Measurements from ENCODE around the gene KLHL29.

DNA sequence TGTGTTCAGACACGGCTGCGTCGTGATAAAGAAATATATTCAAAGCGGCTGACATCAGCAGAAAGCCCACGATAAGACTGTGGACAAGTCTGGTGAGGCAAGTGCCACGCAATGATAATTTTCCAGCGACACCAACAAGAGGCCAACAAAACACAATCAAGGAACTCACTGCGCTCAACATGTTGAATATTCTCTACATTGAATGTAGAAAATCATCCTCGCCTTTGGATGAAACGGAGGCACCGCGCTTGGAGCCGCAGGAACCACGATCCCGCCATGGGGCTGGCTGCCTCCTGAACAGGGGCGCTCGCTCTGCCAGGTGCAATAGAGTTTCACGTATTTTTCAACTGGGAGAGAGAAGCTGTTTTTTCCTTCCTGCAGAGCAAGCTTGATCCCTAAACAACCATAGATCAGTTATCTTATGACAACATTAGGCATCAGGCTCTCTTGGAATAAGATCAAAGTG, 321.7 kb downstream of the KLHL29 start:
- TF ChIP-seq, protein P1, sequence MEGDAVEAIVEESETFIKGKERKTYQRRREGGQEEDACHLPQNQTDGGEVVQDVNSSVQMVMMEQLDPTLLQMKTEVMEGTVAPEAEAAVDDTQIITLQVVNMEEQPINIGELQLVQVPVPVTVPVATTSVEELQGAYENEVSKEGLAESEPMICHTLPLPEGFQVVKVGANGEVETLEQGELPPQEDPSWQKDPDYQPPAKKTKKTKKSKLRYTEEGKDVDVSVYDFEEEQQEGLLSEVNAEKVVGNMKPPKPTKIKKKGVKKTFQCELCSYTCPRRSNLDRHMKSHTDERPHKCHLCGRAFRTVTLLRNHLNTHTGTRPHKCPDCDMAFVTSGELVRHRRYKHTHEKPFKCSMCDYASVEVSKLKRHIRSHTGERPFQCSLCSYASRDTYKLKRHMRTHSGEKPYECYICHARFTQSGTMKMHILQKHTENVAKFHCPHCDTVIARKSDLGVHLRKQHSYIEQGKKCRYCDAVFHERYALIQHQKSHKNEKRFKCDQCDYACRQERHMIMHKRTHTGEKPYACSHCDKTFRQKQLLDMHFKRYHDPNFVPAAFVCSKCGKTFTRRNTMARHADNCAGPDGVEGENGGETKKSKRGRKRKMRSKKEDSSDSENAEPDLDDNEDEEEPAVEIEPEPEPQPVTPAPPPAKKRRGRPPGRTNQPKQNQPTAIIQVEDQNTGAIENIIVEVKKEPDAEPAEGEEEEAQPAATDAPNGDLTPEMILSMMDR (conservative IDR thresholded peaks at IDR 0.05): no peak
- no peak for TF ChIP-seq EZH2 (IDR thresholded peaks at IDR 0.05; ENCODE audit: low read depth)
